PFSK-1 (cell line): ENCODE results near the gene PXYLP1.

Experiments used
- FOXP2 ChIP-seq: optimal IDR thresholded peaks from 2 replicates; pipeline ENCODE3; 2011; ENCODE audit warnings: borderline replicate concordance, control low read depth, inconsistent platforms; ENCODE audit not compliant: insufficient read depth; ENCODE audit errors: extremely low read length, extremely low read depth
- POLR2AphosphoS5 ChIP-seq: IDR thresholded peaks from 2 replicates; pipeline ENCODE4 v1.6.1; 2012; ENCODE audit warnings: low read depth, mild to moderate bottlenecking, control low read depth, low read length, moderate library complexity
- REST ChIP-seq, 2 experiments: IDR thresholded peaks; 2 replicates each; pipeline versions ENCODE4 v1.6.1 to v1.8.0; 2011 to 2012; ENCODE audit warnings: low read depth in 2 of 2, low read length in 2 of 2, control low read depth in 1 of 2, inconsistent platforms in 1 of 2, mild to moderate bottlenecking in 1 of 2, moderate library complexity in 1 of 2; ENCODE audit not compliant: insufficient read depth in 1 of 2
- SIN3A ChIP-seq: IDR thresholded peaks from 2 replicates; pipeline ENCODE4 v1.6.1; 2012; ENCODE audit warnings: mild to moderate bottlenecking, low read length, moderate library complexity, borderline replicate concordance; ENCODE audit not compliant: insufficient read depth
- TAF1 ChIP-seq: IDR thresholded peaks from 2 replicates; pipeline ENCODE4 v1.6.1; 2012; ENCODE audit warnings: low read length, control low read depth, borderline replicate concordance; ENCODE audit not compliant: insufficient read depth

Gene PXYLP1

GRCh38 chr3:141218926-141219325 is 12.7 kb upstream of the PXYLP1 start:
- TF ChIP-seq SIN3A: no peak
- TF ChIP-seq FOXP2: no peak
- TF ChIP-seq REST (IDR thresholded peaks at IDR 0.05; ENCODE audit: insufficient read depth in 1 of 2, low read depth in 2 of 2, low read length in 2 of 2): no peak
- TF ChIP-seq TAF1: no peak
- no peak for TF ChIP-seq POLR2AphosphoS5

- no peak for TF ChIP-seq TAF1
- TF ChIP-seq FOXP2: no peak
- no peak for TF ChIP-seq POLR2AphosphoS5
- no peak for TF ChIP-seq REST (IDR thresholded peaks at IDR 0.05; ENCODE audit: insufficient read depth in 1 of 2, low read depth in 2 of 2, low read length in 2 of 2)
Measured at GRCh38 chr3:141223673-141224166, 7.9 kb upstream of the PXYLP1 start.

- TF ChIP-seq POLR2AphosphoS5 (no peak), FOXP2 (no peak), TAF1 (no peak), REST (IDR thresholded peaks at IDR 0.05; ENCODE audit: insufficient read depth in 1 of 2, low read depth in 2 of 2, low read length in 2 of 2) (no peak), SIN3A (no peak)
Measured at GRCh38 chr3:141225939-141226338, 5.7 kb upstream of the PXYLP1 start.

GRCh38 chr3:141227216-141227615 is 4.4 kb upstream of the PXYLP1 start:
- TF ChIP-seq TAF1 (no peak), POLR2AphosphoS5 (no peak), SIN3A (no peak), REST (IDR thresholded peaks at IDR 0.05; ENCODE audit: insufficient read depth in 1 of 2, low read depth in 2 of 2, low read length in 2 of 2) (no peak), FOXP2 (no peak)

GRCh38 chr3:141227752-141228151 is 3.9 kb upstream of the PXYLP1 start:
- TF ChIP-seq SIN3A: no peak
- no peak for TF ChIP-seq POLR2AphosphoS5

- TF ChIP-seq TAF1: no peak
- no peak for TF ChIP-seq SIN3A
- no peak for TF ChIP-seq POLR2AphosphoS5
- TF ChIP-seq REST (IDR thresholded peaks at IDR 0.05; ENCODE audit: insufficient read depth in 1 of 2, low read depth in 2 of 2, low read length in 2 of 2): no peak
- no peak for TF ChIP-seq FOXP2
Measured at GRCh38 chr3:141228395-141228794, 3.2 kb upstream of the PXYLP1 start.
